ENCODE data around the gene DCDC2. TPM values are rescaled to one million over a fixed set of nuclear protein-coding genes. Genes with fewer than 3 reads are reported as not detected.
"Not testable (repeated sequence)": the region's sequence is repeated elsewhere in the genome, so short reads cannot be mapped to it uniquely, and the experiment has no call there.

DCDC2 gene
- total RNA-seq, 1 experiment from 2014 or later: 45.1 TPM

DNA sequence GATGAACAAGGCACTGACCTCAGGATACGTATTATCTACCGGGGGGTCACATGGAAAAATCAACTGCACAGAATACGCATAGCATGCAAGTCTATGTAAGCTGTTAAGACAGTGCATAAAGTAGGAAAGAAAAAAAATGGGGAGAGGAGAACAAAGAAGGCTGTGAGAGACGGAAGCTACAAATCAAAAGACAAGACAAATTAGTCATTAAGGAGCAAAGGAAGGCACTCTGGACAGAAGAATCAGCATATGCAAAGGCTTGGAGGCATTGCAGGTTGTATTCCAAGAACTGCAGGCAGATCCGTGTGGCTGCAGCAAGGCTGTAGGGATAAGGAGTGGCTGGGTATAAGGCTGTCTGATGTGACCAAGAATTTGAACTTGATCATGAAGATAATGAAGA lies 142.9 kb downstream of the DCDC2 start:
- no peaks in the 10 kb centered on the region for H3K36me3 ChIP-seq (ENCODE audit: insufficient read depth, low read length, poor library complexity, severe bottlenecking)
- DNase-seq (ENCODE audit: low spot score): peak; percentile 25
- intact Hi-C loops (cut with micrococcal nuclease; ENCODE audit: unreplicated experiment): no loop called here
- H3K27ac ChIP-seq (ENCODE audit: low read depth, low read length, poor library complexity, severe bottlenecking): no peak overlapping the region
- TF ChIP-seq EZH2 (IDR thresholded peaks at IDR 0.05; ENCODE audit: borderline replicate concordance, low read depth, low read length, poor library complexity, severe bottlenecking): no peak
- TF ChIP-seq, protein P1, sequence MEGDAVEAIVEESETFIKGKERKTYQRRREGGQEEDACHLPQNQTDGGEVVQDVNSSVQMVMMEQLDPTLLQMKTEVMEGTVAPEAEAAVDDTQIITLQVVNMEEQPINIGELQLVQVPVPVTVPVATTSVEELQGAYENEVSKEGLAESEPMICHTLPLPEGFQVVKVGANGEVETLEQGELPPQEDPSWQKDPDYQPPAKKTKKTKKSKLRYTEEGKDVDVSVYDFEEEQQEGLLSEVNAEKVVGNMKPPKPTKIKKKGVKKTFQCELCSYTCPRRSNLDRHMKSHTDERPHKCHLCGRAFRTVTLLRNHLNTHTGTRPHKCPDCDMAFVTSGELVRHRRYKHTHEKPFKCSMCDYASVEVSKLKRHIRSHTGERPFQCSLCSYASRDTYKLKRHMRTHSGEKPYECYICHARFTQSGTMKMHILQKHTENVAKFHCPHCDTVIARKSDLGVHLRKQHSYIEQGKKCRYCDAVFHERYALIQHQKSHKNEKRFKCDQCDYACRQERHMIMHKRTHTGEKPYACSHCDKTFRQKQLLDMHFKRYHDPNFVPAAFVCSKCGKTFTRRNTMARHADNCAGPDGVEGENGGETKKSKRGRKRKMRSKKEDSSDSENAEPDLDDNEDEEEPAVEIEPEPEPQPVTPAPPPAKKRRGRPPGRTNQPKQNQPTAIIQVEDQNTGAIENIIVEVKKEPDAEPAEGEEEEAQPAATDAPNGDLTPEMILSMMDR (conservative IDR thresholded peaks at IDR 0.05; ENCODE audit: low read depth, low read length): no peak
- no peaks in the 10 kb centered on the region for H3K9me3 ChIP-seq (ENCODE audit: low read depth, low read length, poor library complexity, severe bottlenecking)
- no peaks in the 10 kb centered on the region for H3K4me1 ChIP-seq (ENCODE audit: insufficient read depth, low read length, poor library complexity, severe bottlenecking)
- no peaks in the 10 kb centered on the region for H3K27me3 ChIP-seq (replicated peaks; ENCODE audit: insufficient read depth, low read depth, low read length, poor library complexity)
- CTCF ChIA-PET: no interaction called here
- POLR2A ChIA-PET (ENCODE audit: low non-redundant PET): no interaction called here
- H3K4me3 ChIP-seq (ENCODE audit: low read depth, low read length, poor library complexity, severe bottlenecking): no peak overlapping the region
- BruUV-seq (replicated peaks): no TSS peak

- Histone ChIP-seq H3K36me3 (ENCODE audit: insufficient read depth, low read length, poor library complexity, severe bottlenecking) (no peaks in the 10 kb centered on the region), H3K9me3 (ENCODE audit: low read depth, low read length, poor library complexity, severe bottlenecking) (no peaks in the 10 kb centered on the region), H3K4me1 (ENCODE audit: insufficient read depth, low read length, poor library complexity, severe bottlenecking) (no peaks in the 10 kb centered on the region), H3K4me3 (ENCODE audit: low read depth, low read length, poor library complexity, severe bottlenecking) (no peak overlapping the region), H3K27me3 (replicated peaks; ENCODE audit: insufficient read depth, low read depth, low read length, poor library complexity) (no peaks in the 10 kb centered on the region), H3K27ac (ENCODE audit: low read depth, low read length, poor library complexity, severe bottlenecking) (no peak overlapping the region)
- TF ChIP-seq EZH2 (IDR thresholded peaks at IDR 0.05; ENCODE audit: borderline replicate concordance, low read depth, low read length, poor library complexity, severe bottlenecking): no peak
- TF ChIP-seq, protein P1 (conservative IDR thresholded peaks at IDR 0.05; ENCODE audit: low read depth, low read length): no peak
- CTCF ChIA-PET: interaction anchor here (0.7 kb wide), 1 partner anchor 67 kb away, joined by 3 read pairs; no protein-coding TSS in a partner anchor
- BruUV-seq (replicated peaks): no TSS peak
- intact Hi-C loops (cut with micrococcal nuclease; ENCODE audit: unreplicated experiment): loop anchor here (5.0 kb wide), 1 partner anchor 65 kb away; no protein-coding TSS in a partner anchor
- POLR2A ChIA-PET (ENCODE audit: low non-redundant PET): no interaction called here
- no peak for DNase-seq (ENCODE audit: low spot score)
Observed at GRCh38 chr6:24207413-24207812, 150.4 kb downstream of the DCDC2 start.

- DNase-seq (ENCODE audit: low spot score): peak; percentile 68
- no peaks in the 10 kb centered on the region for H3K9me3 ChIP-seq (ENCODE audit: low read depth, low read length, poor library complexity, severe bottlenecking)
- no peaks in the 10 kb centered on the region for H3K27me3 ChIP-seq (replicated peaks; ENCODE audit: insufficient read depth, low read depth, low read length, poor library complexity)
- no peak overlapping the region for H3K27ac ChIP-seq (ENCODE audit: low read depth, low read length, poor library complexity, severe bottlenecking)
- ChIA-PET CTCF (interaction anchor here (0.5 to 0.6 kb wide), 2 partner anchors 75 to 379 kb away, joined by 3 to 5 read pairs; no protein-coding TSS in a partner anchor), POLR2A (ENCODE audit: low non-redundant PET) (no interaction called here)
- no peak overlapping the region for H3K4me3 ChIP-seq (ENCODE audit: low read depth, low read length, poor library complexity, severe bottlenecking)
- intact Hi-C loops (cut with micrococcal nuclease; ENCODE audit: unreplicated experiment): loop anchor here (2.0 to 5.0 kb wide), 2 partner anchors 67 to 140 kb away; no protein-coding TSS in a partner anchor
- H3K36me3 ChIP-seq (ENCODE audit: insufficient read depth, low read length, poor library complexity, severe bottlenecking): no peaks in the 10 kb centered on the region
- BruUV-seq (replicated peaks): no TSS peak
- TF ChIP-seq, protein P1 (conservative IDR thresholded peaks at IDR 0.05; ENCODE audit: low read depth, low read length): peak; percentile 75
- no peak for TF ChIP-seq EZH2 (IDR thresholded peaks at IDR 0.05; ENCODE audit: borderline replicate concordance, low read depth, low read length, poor library complexity, severe bottlenecking)
- no peaks in the 10 kb centered on the region for H3K4me1 ChIP-seq (ENCODE audit: insufficient read depth, low read length, poor library complexity, severe bottlenecking)
Observed at GRCh38 chr6:24205020-24205492, 152.8 kb downstream of the DCDC2 start.

- H3K27me3 ChIP-seq (replicated peaks; ENCODE audit: insufficient read depth, low read depth, low read length, poor library complexity); CTCF ChIA-PET; POLR2A ChIA-PET (ENCODE audit: low non-redundant PET); H3K27ac ChIP-seq (ENCODE audit: low read depth, low read length, poor library complexity, severe bottlenecking); H3K9me3 ChIP-seq (ENCODE audit: low read depth, low read length, poor library complexity, severe bottlenecking); H3K36me3 ChIP-seq (ENCODE audit: insufficient read depth, low read length, poor library complexity, severe bottlenecking); BruUV-seq (replicated peaks); H3K4me3 ChIP-seq (ENCODE audit: low read depth, low read length, poor library complexity, severe bottlenecking); DNase-seq (ENCODE audit: low spot score); H3K4me1 ChIP-seq (ENCODE audit: insufficient read depth, low read length, poor library complexity, severe bottlenecking): not testable (repeated sequence)
- intact Hi-C loops (cut with micrococcal nuclease; ENCODE audit: unreplicated experiment): loop anchor here (2.0 kb wide), 1 partner anchor 139 kb away; no protein-coding TSS in a partner anchor
Observed at GRCh38 chr6:24204113-24204512, 153.7 kb downstream of the DCDC2 start.
